Tibial artery (tissue), 4 donors: ENCODE data around the gene SLC13A5.

ENCODE experiments used
- DNase-seq, 2 donors: peaks; one replicate each; pipeline ENCODE4 v3.0.0-alpha.2; 2019
- H3K27ac ChIP-seq, 2 donors: fragments of 200-600 bp; sonication (generic) in 1 of 2; 1 replicate in 1 of 2; 2 replicates in 1 of 2; pipeline ENCODE4 v1.5.1; 2018 to 2019; ENCODE audit warnings: mild to moderate bottlenecking in 1 of 2
- H3K27me3 ChIP-seq, 2 donors: fragments of 200-600 bp; sonication (generic) in 1 of 2; one replicate each; pipeline versions ENCODE4 v1.5.1 to v1.6.0; 2016 to 2019
- H3K36me3 ChIP-seq, 3 donors: fragments of 200-600 bp; sonication (generic) in 2 of 3; one replicate each; pipeline ENCODE4 v1.5.1; 2016 to 2019; ENCODE audit warnings: mild to moderate bottlenecking in 2 of 3
- H3K4me1 ChIP-seq, 4 donors: fragments of 200-600 bp; sonication (generic) in 2 of 4; 1 replicate in 3 of 4; 2 replicates in 1 of 4; pipeline ENCODE4 v1.5.1; 2016 to 2019
- H3K4me3 ChIP-seq, 2 donors: fragments of 200-600 bp; sonication (generic) in 1 of 2; 1 replicate in 1 of 2; 2 replicates in 1 of 2; pipeline ENCODE4 v1.5.1; 2018 to 2019; ENCODE audit warnings: mild to moderate bottlenecking in 2 of 2
- H3K9me3 ChIP-seq, 3 donors: fragments of 200-600 bp; sonication (generic) in 1 of 3; one replicate each; pipeline ENCODE4 v1.5.1; 2016 to 2019
- intact Hi-C: fragments of 100-400 bp; cut with DNase I; formaldehyde crosslinking; loops from one replicate; pipeline ENCODE4 v1.15.0; 2023; ENCODE audit warnings: low total_unique reads
- TF ChIP-seq, protein P1 (sequence below), 2 experiments: fragments of 200-600 bp in 1 of 2; fragments of 450-650 bp in 1 of 2; IDR thresholded peaks; one replicate each; pipeline ENCODE4 v1.5.1; 2017 to 2019; ENCODE audit warnings: antibody characterized with exemption in 2 of 2, mild to moderate bottlenecking in 1 of 2, moderate library complexity in 1 of 2

The SLC13A5 gene

DNA sequence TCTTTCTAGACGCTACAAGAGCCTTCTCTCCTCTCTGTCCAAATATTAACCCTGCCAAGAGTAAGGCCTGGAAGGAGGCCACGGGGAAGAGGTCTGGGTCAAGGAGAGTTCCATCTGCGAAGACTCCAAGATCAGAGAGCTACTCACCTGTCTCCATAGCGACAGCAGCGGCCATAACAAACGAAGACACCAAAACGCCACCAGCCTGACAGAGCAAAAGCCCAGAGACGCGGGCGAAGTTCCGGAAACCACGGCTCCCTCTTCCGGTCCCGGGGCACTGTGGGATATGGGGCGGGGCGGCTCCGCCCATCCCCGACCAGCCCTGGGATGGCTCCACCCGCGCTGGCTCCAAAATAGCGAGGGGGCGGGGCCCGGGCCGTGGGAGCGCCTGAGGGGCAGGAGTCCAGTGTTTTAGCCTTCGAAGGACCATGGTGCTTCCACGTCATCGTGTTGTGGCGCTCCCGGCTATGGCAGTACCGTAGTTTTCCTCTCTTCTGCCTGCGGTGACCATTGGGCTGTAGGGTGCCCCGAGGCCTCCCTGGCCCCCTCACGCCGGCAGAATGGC lies 61.7 kb downstream of the SLC13A5 start, which contains the start of the genes C17orf100 and MED31:
Gene C17orf100 (plus strand): TSS at position 409 of the 565 bp plus-strand sequence. CDS start 152 bp downstream, at position 561.
Gene MED31 (minus strand): TSS at position 252 of the 565 bp plus-strand sequence. CDS start 77 bp downstream, at position 175.
- peak within 1 kb of the TSS; percentile 84 to 86 for H3K27ac ChIP-seq
- peak within 1 kb of the TSS; percentile 65 to 86 for H3K4me3 ChIP-seq
- peaks cover 0 to 4% (median 0%) of the 10 kb centered on the region in 3 donors for H3K9me3 ChIP-seq
- DNase-seq: peak; percentile 94 to 97
- TF ChIP-seq, protein P1, sequence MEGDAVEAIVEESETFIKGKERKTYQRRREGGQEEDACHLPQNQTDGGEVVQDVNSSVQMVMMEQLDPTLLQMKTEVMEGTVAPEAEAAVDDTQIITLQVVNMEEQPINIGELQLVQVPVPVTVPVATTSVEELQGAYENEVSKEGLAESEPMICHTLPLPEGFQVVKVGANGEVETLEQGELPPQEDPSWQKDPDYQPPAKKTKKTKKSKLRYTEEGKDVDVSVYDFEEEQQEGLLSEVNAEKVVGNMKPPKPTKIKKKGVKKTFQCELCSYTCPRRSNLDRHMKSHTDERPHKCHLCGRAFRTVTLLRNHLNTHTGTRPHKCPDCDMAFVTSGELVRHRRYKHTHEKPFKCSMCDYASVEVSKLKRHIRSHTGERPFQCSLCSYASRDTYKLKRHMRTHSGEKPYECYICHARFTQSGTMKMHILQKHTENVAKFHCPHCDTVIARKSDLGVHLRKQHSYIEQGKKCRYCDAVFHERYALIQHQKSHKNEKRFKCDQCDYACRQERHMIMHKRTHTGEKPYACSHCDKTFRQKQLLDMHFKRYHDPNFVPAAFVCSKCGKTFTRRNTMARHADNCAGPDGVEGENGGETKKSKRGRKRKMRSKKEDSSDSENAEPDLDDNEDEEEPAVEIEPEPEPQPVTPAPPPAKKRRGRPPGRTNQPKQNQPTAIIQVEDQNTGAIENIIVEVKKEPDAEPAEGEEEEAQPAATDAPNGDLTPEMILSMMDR (IDR thresholded peaks at IDR 0.05): no peak
- H3K4me1 ChIP-seq: peaks cover 0 to 37% (median 23%) of the 10 kb centered on the region in 4 donors
- H3K36me3 ChIP-seq: peaks cover 15 to 25% (median 23%) of the 10 kb centered on the region in 3 donors
- peaks cover 0 to 17% of the 10 kb centered on the region in 2 donors for H3K27me3 ChIP-seq
- intact Hi-C loops: no loop called here

DNA sequence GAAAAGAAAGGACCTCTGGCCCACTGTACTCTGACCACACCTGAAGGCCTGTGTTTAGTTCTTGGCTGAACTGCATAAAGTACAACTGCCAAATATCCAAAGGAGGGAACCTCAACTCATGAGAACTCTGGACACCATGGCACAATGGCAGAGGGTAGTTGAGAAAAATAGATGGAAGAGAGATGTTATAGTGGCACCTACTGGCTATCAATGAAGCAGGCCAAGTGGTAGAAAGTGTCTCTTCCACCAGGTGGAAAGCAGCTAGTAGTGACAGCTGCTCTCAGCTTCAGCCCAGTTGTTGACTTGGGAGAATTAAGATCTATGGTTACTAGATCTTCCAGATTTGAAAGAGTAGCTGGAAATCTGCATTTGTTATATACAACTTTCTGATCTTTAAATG lies 65.0 kb downstream of the SLC13A5 start:
- no peaks in the 10 kb centered on the region for H3K9me3 ChIP-seq
- intact Hi-C loops: no loop called here
- H3K36me3 ChIP-seq: peaks cover 27 to 47% (median 35%) of the 10 kb centered on the region in 3 donors
- H3K27ac ChIP-seq: no peak overlapping the region
- no peaks in the 10 kb centered on the region for H3K27me3 ChIP-seq
- peaks cover 0 to 37% (median 21%) of the 10 kb centered on the region in 4 donors for H3K4me1 ChIP-seq
- TF ChIP-seq, protein P1 (IDR thresholded peaks at IDR 0.05): no peak
- no peak overlapping the region for H3K4me3 ChIP-seq
- no peak for DNase-seq

DNA sequence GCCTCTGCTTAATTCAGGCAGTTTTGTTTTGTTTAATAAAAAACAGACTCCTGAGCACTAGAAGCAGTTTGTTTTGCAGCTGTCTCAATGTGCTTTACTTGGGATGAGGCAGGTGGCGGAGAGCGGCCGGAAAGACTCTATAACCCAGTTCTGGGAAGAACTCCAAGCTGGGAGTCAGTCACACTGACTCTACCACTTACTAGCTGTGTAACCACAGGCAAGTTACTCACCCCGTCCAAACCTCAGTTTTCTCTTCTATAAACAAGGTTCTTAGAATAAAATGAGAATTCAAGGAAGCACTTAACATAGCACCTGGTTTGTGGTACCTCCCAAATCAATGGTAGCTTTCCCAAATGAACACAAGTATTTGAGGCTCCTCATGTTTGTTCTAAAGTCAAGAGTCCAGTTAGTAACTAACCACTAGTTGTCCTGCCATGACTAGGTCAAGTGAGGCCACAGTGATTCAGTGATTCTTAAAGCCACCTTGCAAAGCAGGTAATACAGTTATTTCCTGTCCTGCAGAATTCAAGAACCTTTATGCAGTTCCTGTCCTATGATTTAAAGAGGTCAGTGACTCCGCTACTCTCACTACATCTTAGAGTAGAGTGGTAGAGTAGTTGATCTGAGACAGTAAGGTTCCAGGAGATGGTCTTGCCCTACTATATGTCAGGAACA lies 69.6 kb downstream of the SLC13A5 start:
- H3K27ac ChIP-seq: no peak overlapping the region
- H3K4me3 ChIP-seq: no peak overlapping the region
- DNase-seq: no peak
- intact Hi-C loops: no loop called here
- peaks cover 0 to 27% (median 18%) of the 10 kb centered on the region in 4 donors for H3K4me1 ChIP-seq
- TF ChIP-seq, protein P1 (IDR thresholded peaks at IDR 0.05): no peak
- H3K27me3 ChIP-seq: no peaks in the 10 kb centered on the region
- H3K36me3 ChIP-seq: peaks cover 23 to 46% (median 30%) of the 10 kb centered on the region in 3 donors
- H3K9me3 ChIP-seq: no peaks in the 10 kb centered on the region

DNA sequence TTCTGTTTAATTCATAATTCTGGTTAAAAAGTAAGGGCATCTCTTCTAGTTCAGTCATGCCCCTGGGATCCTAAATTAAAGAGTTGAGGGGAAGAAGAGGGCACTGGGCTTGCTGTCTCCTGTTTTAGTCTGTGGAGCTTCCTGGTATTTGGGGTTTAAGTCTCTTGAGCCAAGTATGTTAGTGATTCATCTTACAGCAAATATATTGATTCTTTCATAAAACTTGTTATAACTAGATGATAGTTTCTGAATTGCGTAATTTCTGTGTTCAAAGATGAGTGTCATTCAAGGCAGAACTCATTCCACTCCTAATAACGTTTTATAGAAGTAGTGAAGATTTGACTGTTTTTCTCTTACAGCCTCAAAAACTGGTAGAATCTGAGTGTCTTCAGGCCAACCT lies 70.6 kb downstream of the SLC13A5 start:
- Histone ChIP-seq H3K36me3 (peaks cover 17 to 36% (median 21%) of the 10 kb centered on the region in 3 donors), H3K4me3 (no peak overlapping the region), H3K27ac (no peak overlapping the region), H3K9me3 (no peaks in the 10 kb centered on the region), H3K4me1 (peaks cover 0 to 28% (median 21%) of the 10 kb centered on the region in 4 donors), H3K27me3 (no peaks in the 10 kb centered on the region)
- no peak for DNase-seq
- intact Hi-C loops: no loop called here
- TF ChIP-seq, protein P1 (IDR thresholded peaks at IDR 0.05): no peak

DNA sequence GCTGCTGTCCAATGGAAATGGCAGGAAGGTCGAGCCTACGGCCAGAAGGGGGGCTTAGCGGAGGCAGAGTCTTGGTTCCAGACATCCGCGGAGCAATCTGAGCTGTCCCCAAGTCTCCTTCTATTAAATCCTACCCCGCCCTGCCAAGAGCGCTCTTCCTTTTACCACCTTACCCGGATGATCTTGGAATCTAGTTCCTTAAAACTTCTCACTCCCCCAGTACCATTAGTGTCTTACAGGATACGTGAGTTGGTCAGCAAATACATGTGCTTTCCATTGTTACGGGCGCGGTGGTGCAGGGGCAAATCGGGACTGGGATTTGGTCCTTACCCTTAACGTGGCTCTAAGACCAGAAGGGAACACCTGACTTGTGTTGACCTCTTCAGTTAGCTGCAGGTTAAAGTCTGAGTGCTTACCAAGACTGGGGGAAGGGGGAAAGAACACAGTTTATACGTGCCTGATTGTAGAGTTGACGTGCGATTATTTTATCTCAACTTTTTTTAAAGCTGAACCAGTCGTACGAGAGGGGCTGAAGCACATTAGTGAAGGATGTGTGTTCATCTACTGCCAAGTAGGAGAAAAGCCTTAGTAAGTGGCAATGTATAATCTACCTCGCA lies 71.8 kb downstream of the SLC13A5 start:
- H3K9me3 ChIP-seq: no peaks in the 10 kb centered on the region
- intact Hi-C loops: no loop called here
- H3K4me3 ChIP-seq: peak overlapping the region; percentile 61 to 77
- peaks cover 12 to 24% (median 13%) of the 10 kb centered on the region in 3 donors for H3K36me3 ChIP-seq
- H3K27me3 ChIP-seq: no peaks in the 10 kb centered on the region
- H3K27ac ChIP-seq: peak overlapping the region; percentile 66 to 84
- TF ChIP-seq, protein P1 (IDR thresholded peaks at IDR 0.05): no peak
- no peak for DNase-seq
- peaks cover 0 to 28% (median 21%) of the 10 kb centered on the region in 4 donors for H3K4me1 ChIP-seq
